Hindlimb muscle (tissue), 1 donor: Measurements from ENCODE around the gene TSSC4. TPM values are rescaled to one million over a fixed set of nuclear protein-coding genes. Genes with fewer than 3 reads are reported as not detected.

Source experiments
- DNase-seq: peaks from one replicate; pipeline ENCODE4 v3.0.0-alpha.2; 2013
- polyA plus RNA-seq: library from polyadenylated mRNA; unstranded; fragments of 120-200 nt; gene quantifications from one replicate; pipeline ENCODE4 v1.2.1, GENCODE V29; 2013; ENCODE audit not compliant: insufficient read length

TSSC4 gene
- polyA plus RNA-seq, 1 donor: 28.6 TPM

- DNase-seq: no peak
Measured at GRCh38 chr11:2387266-2387987, 13.1 kb upstream of the TSSC4 start.

GRCh38 chr11:2388431-2389376 is 11.8 kb upstream of the TSSC4 start:
- DNase-seq: no peak

GRCh38 chr11:2389377-2390026 is 11.0 kb upstream of the TSSC4 start:
- DNase-seq: no peak

GRCh38 chr11:2390091-2390724 is 10.3 kb upstream of the TSSC4 start:
- no peak for DNase-seq

- no peak for DNase-seq
Measured at GRCh38 chr11:2390725-2391151, 9.8 kb upstream of the TSSC4 start.

- no peak for DNase-seq
Measured at GRCh38 chr11:2391181-2391975, 9.2 kb upstream of the TSSC4 start.

GRCh38 chr11:2392241-2392959 is 8.2 kb upstream of the TSSC4 start:
- DNase-seq: no peak

- no peak for DNase-seq
Measured at GRCh38 chr11:2393111-2393868, 7.3 kb upstream of the TSSC4 start.

GRCh38 chr11:2393941-2394817 is 6.4 kb upstream of the TSSC4 start:
- DNase-seq: no peak

- DNase-seq: no peak
Measured at GRCh38 chr11:2394818-2395105, 5.8 kb upstream of the TSSC4 start.

DNA sequence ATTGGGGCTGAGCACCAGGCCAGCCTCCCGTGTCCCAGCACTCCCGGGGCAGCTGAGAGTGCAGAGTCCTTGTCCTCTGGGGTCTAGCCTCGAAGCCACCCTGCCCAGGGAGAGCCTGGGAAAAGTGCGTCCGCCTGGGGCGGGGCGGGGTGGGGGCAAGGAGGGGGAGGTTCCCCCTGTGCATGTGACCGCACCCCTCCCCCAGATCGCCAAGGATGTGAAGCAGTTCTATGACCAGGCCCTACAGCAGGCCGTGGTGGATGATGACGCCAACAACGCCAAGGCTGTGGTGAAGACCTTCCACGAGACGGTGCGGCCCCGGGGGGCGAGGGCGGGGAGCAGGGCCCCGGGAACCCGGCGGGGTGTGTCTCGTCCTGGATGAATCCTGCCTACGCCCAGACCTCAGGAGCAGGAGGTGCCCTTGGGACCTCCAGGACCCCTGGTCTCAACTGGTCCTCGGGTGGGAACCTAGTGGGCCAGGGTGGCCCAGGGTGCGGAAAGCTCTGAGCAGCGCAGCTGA is 5.3 kb upstream of the TSSC4 start:
- DNase-seq: no peak

DNA sequence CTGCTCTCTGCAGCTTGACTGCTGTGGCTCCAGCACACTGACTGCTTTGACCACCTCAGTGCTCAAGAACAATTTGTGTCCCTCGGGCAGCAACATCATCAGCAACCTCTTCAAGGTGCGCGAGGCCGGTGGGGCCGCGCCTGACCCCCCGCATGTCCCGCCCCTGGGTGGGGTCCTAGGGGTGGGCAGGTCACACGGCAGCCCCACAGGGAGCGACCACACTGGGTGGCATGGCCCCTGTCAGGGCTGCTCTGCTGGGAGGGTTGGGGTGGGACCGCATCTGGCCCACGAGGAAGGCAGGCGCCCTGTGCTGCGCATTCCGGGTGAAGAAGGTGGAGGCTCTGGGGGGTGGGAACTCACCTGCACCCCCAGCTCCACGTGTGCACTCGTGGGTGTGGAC is 4.7 kb upstream of the TSSC4 start:
- DNase-seq: no peak

- no peak for DNase-seq
Measured at GRCh38 chr11:2396471-2396870, 4.1 kb upstream of the TSSC4 start.

- no peak for DNase-seq
Measured at GRCh38 chr11:2397005-2397404, 3.5 kb upstream of the TSSC4 start.

GRCh38 chr11:2398664-2399355 is 1.7 kb upstream of the TSSC4 start:
- no peak for DNase-seq

GRCh38 chr11:2399488-2400068 is 972 bp upstream of the TSSC4 start:
- no peak for DNase-seq

DNA sequence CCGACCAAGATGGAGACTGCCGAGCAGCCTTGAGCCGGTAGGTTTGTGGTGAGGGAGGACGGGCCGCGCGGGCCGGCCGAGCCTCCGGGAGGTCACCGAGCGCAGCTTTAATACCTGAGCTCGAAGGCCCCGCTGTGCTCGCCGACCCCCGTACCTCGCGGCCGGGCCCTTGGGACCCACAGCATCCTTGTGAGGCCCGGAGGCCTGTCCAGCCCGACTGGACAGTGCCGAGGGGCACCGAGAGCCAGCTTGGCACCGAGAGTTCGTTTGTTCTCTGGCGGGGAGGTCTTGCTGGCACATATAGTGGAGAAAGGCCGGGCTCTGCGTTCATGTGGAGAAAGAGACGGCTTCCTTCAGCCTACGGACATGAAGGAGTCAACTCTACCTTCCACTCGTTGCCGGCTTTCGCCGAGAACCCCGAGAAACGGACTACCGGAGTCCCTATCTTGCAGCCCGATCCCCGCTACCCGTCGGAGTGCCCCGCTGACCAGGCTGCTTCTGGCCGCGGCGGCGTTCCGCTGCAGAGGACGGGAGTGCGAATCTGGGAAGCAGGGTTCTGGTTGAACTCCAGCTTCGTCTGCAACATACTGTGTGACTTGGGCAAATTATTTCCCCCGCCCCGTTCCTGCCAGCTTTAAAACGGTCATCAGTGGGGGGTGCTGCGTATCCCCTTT is 349 bp downstream of the TSSC4 start:
- no peak for DNase-seq
